ENCODE measurements around the gene KL.

KL gene

DNA sequence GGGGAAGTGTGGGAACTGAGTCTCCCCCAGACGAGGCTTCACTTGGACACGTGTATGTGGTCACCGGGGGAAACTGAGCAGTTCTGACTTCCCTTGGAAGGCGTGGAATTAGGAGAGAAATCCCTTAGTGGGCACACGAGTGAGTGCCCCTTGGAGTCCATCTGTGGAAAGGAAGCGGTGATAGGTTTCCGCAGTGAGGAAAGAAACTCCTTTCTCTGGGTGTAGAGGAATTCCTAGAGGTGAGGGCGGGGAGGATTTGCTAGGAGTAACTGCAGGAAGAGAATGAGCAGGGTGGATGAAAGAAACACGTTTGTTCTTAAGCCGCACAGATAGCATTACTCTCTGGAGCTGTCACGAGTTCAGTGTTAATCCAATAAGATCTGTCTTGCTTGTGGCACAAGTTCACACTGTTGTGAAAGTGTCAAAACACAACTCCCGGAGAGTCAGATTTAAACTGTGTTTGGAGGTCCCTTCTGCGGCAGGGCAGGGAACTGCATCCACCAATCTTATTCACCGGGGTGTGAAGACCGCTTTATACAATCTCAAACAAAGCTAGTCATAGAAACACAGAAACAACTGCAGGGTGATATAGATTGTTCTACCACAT is 1.2 kb downstream of the KL start:
- TF ChIP-seq, protein P1, sequence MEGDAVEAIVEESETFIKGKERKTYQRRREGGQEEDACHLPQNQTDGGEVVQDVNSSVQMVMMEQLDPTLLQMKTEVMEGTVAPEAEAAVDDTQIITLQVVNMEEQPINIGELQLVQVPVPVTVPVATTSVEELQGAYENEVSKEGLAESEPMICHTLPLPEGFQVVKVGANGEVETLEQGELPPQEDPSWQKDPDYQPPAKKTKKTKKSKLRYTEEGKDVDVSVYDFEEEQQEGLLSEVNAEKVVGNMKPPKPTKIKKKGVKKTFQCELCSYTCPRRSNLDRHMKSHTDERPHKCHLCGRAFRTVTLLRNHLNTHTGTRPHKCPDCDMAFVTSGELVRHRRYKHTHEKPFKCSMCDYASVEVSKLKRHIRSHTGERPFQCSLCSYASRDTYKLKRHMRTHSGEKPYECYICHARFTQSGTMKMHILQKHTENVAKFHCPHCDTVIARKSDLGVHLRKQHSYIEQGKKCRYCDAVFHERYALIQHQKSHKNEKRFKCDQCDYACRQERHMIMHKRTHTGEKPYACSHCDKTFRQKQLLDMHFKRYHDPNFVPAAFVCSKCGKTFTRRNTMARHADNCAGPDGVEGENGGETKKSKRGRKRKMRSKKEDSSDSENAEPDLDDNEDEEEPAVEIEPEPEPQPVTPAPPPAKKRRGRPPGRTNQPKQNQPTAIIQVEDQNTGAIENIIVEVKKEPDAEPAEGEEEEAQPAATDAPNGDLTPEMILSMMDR (IDR thresholded peaks at IDR 0.05; ENCODE audit: low read depth, low read length): no peak
- Histone ChIP-seq H3K36me3 (no peaks in the 10 kb centered on the region), H3K27ac (no peak overlapping the region), H3K9me3 (ENCODE audit: severe bottlenecking) (no peaks in the 10 kb centered on the region), H3K4me3 (ENCODE audit: low read depth, low read length) (peak overlapping the region; percentile 55), H3K27me3 (ENCODE audit: insufficient read depth, low read depth, severe bottlenecking) (peaks cover 27% of the 10 kb centered on the region)
- peak; percentile 28 for DNase-seq

DNA sequence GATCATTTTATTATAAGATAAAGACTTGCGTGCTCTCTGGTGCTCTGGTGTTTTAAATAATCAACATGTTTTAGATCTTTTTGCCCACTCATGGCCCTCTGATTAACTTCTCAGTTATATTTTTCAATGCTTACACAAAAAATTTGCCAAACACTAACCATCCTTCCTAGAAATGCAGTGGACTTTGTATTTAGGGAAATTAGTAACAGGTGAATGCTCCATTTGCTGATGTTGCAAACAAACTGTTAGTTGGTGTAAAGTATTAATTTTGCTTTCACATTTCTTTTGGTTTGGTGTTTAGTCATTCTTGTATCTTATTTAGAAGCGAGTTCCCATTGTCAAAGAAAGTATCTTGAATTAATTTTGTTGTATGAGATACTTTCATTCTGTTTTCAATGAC is 2.7 kb downstream of the KL start:
- Histone ChIP-seq H3K27me3 (ENCODE audit: insufficient read depth, low read depth, severe bottlenecking) (peaks cover 27% of the 10 kb centered on the region), H3K27ac (no peak overlapping the region), H3K36me3 (no peaks in the 10 kb centered on the region), H3K9me3 (ENCODE audit: severe bottlenecking) (no peaks in the 10 kb centered on the region), H3K4me3 (ENCODE audit: low read depth, low read length) (no peak overlapping the region)
- TF ChIP-seq, protein P1 (IDR thresholded peaks at IDR 0.05; ENCODE audit: low read depth, low read length): no peak
- no peak for DNase-seq

DNA sequence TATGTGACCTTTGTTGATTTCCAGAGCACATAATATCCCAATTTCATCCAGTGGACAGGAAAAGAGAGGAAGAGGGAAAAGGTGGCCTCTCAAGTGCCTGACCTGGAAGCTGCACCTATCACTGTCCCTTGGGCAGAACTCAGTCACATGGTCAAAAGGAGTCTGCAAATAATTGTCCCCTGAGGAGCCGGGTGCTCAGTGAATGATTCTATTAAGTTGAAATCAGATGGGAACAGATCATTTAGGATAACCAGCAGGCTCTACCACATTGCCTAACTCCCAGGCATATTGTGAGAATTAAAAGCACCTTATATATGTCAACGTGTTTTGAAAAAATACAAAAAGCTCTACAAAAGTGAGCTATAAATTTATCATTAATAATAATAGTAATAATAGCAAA is 6.8 kb downstream of the KL start:
- Histone ChIP-seq H3K36me3 (no peaks in the 10 kb centered on the region), H3K27me3 (ENCODE audit: insufficient read depth, low read depth, severe bottlenecking) (no peaks in the 10 kb centered on the region), H3K9me3 (ENCODE audit: severe bottlenecking) (no peaks in the 10 kb centered on the region), H3K27ac (no peak overlapping the region), H3K4me3 (ENCODE audit: low read depth, low read length) (no peak overlapping the region)
- DNase-seq: no peak
- TF ChIP-seq, protein P1 (IDR thresholded peaks at IDR 0.05; ENCODE audit: low read depth, low read length): no peak

DNA sequence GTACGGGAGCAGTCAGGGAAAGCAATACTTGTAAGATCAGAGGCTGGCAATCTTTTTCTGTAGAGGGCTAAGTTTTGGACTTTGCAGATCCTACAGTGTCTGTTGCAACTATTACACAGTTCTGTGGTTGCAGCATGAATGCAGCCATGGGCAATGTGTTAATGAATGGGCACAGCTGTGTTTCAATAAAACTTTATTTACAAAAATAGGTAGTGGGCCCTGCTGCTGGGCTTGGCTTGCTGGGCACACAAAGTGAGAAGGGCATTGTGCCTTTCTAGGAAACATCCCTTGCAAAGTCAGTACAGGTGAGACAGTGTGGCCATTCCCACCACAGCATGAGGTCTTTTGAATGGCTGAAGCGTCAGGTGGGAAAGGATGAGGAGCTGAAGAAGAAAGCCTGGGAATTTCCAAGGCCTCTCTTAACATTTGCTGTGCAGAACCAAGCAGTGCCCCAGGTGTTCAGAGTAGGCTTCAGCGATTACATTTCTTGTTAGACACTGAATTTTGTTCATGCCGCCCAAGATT is 9.1 kb downstream of the KL start:
- TF ChIP-seq, protein P1 (IDR thresholded peaks at IDR 0.05; ENCODE audit: low read depth, low read length): no peak
- Histone ChIP-seq H3K9me3 (ENCODE audit: severe bottlenecking) (no peaks in the 10 kb centered on the region), H3K36me3 (no peaks in the 10 kb centered on the region), H3K27ac (no peak overlapping the region), H3K4me3 (ENCODE audit: low read depth, low read length) (no peak overlapping the region), H3K27me3 (ENCODE audit: insufficient read depth, low read depth, severe bottlenecking) (no peaks in the 10 kb centered on the region)
- DNase-seq: no peak

DNA sequence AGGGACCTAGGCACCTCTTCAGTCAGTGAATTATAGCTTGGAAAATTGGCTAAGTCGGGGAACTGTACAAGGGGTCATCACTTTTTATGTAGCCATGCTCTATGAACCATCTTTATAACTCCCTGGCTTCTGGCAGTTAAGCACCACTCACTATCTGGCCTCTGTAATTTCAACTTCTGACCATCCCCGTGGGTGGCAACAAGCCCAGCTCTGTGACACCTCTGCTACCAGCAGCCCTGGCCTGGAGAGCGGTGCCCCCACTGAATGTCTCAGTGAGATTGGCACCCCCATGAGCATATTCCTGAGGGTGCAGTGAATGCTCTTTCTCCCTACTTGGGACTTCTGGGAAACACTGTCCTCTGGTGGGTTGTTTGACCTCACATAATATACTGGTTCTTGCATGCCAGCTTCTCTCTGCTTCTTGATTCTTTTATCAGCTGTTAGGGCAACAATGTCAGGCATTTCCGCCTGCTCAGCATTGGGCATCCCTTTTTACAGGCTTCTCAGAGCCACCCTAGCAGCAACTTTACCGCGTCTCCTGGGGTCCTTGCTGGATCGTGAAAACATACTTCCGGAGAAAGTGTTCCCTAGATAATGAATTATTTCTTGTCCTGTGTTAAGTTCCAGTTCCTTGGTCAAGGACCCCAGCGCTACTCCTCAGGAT is 10.4 kb downstream of the KL start:
- TF ChIP-seq, protein P1 (IDR thresholded peaks at IDR 0.05; ENCODE audit: low read depth, low read length): no peak
- H3K4me3 ChIP-seq (ENCODE audit: low read depth, low read length): no peak overlapping the region

More for the DNA sequence above, 10.4 kb downstream of the KL start:
- Histone ChIP-seq H3K9me3 (ENCODE audit: severe bottlenecking) (no peaks in the 10 kb centered on the region), H3K27me3 (ENCODE audit: insufficient read depth, low read depth, severe bottlenecking) (no peaks in the 10 kb centered on the region), H3K36me3 (no peaks in the 10 kb centered on the region), H3K27ac (no peak overlapping the region)
- DNase-seq: no peak

Data from WERI-Rb-1 (cell line).